ENCODE results near the gene SPRYD3. TPM values are rescaled to one million over a fixed set of nuclear protein-coding genes. Genes with fewer than 3 reads are reported as not detected.
A peak's percentile ranks its signal among the peaks of the same experiment; 100 is the strongest.

SPRYD3 gene
- total and polyA plus RNA-seq, 12 donors, result 16.4 to 74.6 (median 43.1) TPM

GRCh38 chr12:53051881-53052412 is 27.2 kb downstream of the SPRYD3 start:
- Histone ChIP-seq H3K27ac (peak overlapping the region; percentile 75 to 99 (median 96)), H3K4me3 (peak overlapping the region in 1 of 4 donors; percentile 75), H3K36me3 (replicated peaks in 1 of 2) (peaks cover 0 to 21% of the 10 kb centered on the region in 2 donors), H3K27me3 (no peaks in the 10 kb centered on the region), H3K9me3 (replicated peaks in 1 of 3) (no peaks in the 10 kb centered on the region), H3K4me1 (replicated peaks in 1 of 2) (peaks cover 73 to 77% of the 10 kb centered on the region in 2 donors)
- intact Hi-C loops (cut with DNase I), result no loop called here
- no peak for TF ChIP-seq POLR2A (IDR thresholded peaks at IDR 0.05)
- no peak for TF ChIP-seq CTCF (IDR thresholded peaks at IDR 0.05)
- DNase-seq, result peak in 1 of 7 donors; percentile 33
- 28 to 42% (median 30%) methylated on average over 7 of the region's 7 CpGs for WGBS, 4 donors

- peak overlapping the region; percentile 75 to 99 (median 96) for H3K27ac ChIP-seq
- peak overlapping the region in 3 of 4 donors; percentile 22 to 75 (median 46) for H3K4me3 ChIP-seq
- TF ChIP-seq POLR2A (IDR thresholded peaks at IDR 0.05) (peak; percentile 22 to 89), CTCF (IDR thresholded peaks at IDR 0.05) (peak in 5 of 6 experiments; percentile 16 to 67 (median 52))
- DNase-seq, result peak; percentile 75 to 93 (median 89)
- WGBS, 4 donors, result 14 to 20% (median 17%) methylated on average over 5 to 11 of the region's 11 CpGs
- intact Hi-C loops (cut with DNase I), result no loop called here
- no peaks in the 10 kb centered on the region for H3K9me3 ChIP-seq (replicated peaks in 1 of 3)
- peaks cover 75 to 79% of the 10 kb centered on the region in 2 donors for H3K4me1 ChIP-seq (replicated peaks in 1 of 2)
- H3K27me3 ChIP-seq, result no peaks in the 10 kb centered on the region
- peaks cover 0 to 15% of the 10 kb centered on the region in 2 donors for H3K36me3 ChIP-seq (replicated peaks in 1 of 2)
Observed at GRCh38 chr12:53051058-53051880, 27.9 kb downstream of the SPRYD3 start.

GRCh38 chr12:53050426-53051057 is 28.6 kb downstream of the SPRYD3 start:
- Histone ChIP-seq H3K4me1 (replicated peaks in 1 of 2) (peaks cover 81 to 83% of the 10 kb centered on the region in 2 donors), H3K9me3 (replicated peaks in 1 of 3) (no peaks in the 10 kb centered on the region), H3K4me3 (peak overlapping the region in 3 of 4 donors; percentile 7 to 75 (median 46)), H3K27ac (peak overlapping the region; percentile 75 to 99 (median 96)), H3K27me3 (no peaks in the 10 kb centered on the region), H3K36me3 (replicated peaks in 1 of 2) (peaks cover 0 to 8% of the 10 kb centered on the region in 2 donors)
- 43 to 60% (median 56%) methylated on average over 2 of the region's 2 CpGs for WGBS, 4 donors
- DNase-seq, result peak in 1 of 7 donors; percentile 28
- no peak for TF ChIP-seq CTCF (IDR thresholded peaks at IDR 0.05)
- intact Hi-C loops (cut with DNase I), result no loop called here
